OCI-LY3 (cell line): ENCODE measurements around the gene FFAR1.

Source experiments
- H2AFZ ChIP-seq: fragments of 200-600, 300-600 bp; shearing (Covaris generic); 2 replicates; pipeline ENCODE4 v1.6.0; 2014; ENCODE audit warnings: antibody characterized with exemption, low read depth, low read length
- H3K27ac ChIP-seq: fragments of 200-600, 300-600 bp; sonication (generic); 2 replicates; pipeline ENCODE4 v1.5.1; 2014; ENCODE audit warnings: mild to moderate bottlenecking, low read length, moderate library complexity, mixed read lengths
- H3K27me3 ChIP-seq: fragments of 200-600, 300-600 bp; sonication (generic); 2 replicates; pipeline ENCODE4 v1.6.1; 2014; ENCODE audit warnings: low read depth, low read length, mixed read lengths
- H3K36me3 ChIP-seq: fragments of 200-600, 300-600 bp; sonication (generic); replicated peaks from 2 replicates; pipeline ENCODE3; 2014; ENCODE audit warnings: low read depth, low read length, mixed read lengths
- H3K4me1 ChIP-seq: fragments of 300-600, 200-600 bp; sonication (generic); 2 replicates; pipeline ENCODE4 v1.6.1; 2014; ENCODE audit warnings: low read length, mixed read lengths
- H3K4me2 ChIP-seq: fragments of 200-600, 300-600 bp; sonication (generic); 2 replicates; pipeline ENCODE4 v1.6.1; 2014; ENCODE audit warnings: low read length, mixed read lengths
- H3K4me3 ChIP-seq: fragments of 300-600, 200-600 bp; sonication (generic); 2 replicates; pipeline ENCODE4 v1.5.1; 2014; ENCODE audit warnings: antibody characterized with exemption, mild to moderate bottlenecking, low read length, moderate library complexity
- H3K79me2 ChIP-seq: fragments of 300-600, 200-600 bp; shearing (Covaris generic); 2 replicates; pipeline ENCODE4 v1.6.1; 2014; ENCODE audit warnings: mild to moderate bottlenecking, low read length, mixed read lengths
- H3K9ac ChIP-seq: fragments of 300-600, 200-600 bp; shearing (Covaris generic); 2 replicates; pipeline ENCODE4 v1.6.0; 2014; ENCODE audit warnings: mild to moderate bottlenecking, low read length, moderate library complexity
- H3K9me3 ChIP-seq: fragments of 200-600, 300-600 bp; shearing (Covaris generic); 2 replicates; pipeline ENCODE4 v1.6.1; 2014; ENCODE audit warnings: low read length, mixed read lengths; ENCODE audit not compliant: insufficient read depth
- H4K20me1 ChIP-seq: fragments of 200-600, 300-600 bp; sonication (generic); 2 replicates; pipeline ENCODE4 v1.6.1; 2016; ENCODE audit warnings: low read length, mixed read lengths; ENCODE audit not compliant: insufficient read depth
- CTCF ChIP-seq: fragments of 200-600, 300-600 bp; sonication (generic); IDR thresholded peaks from 2 replicates; pipeline ENCODE4 v1.5.1; 2014; ENCODE audit warnings: antibody characterized with exemption, low read length, low read depth
- EZH2phosphoT487 ChIP-seq: fragments of 200-600 bp; shearing (Covaris generic); IDR thresholded peaks from 2 replicates; pipeline ENCODE4 v1.6.1; 2018; ENCODE audit warnings: antibody characterized with exemption, mixed run types, low read depth

Gene FFAR1

GRCh38 chr19:35332817-35333216, 14.9 kb upstream of the FFAR1 start:
- peak overlapping the region; percentile 49 for H3K9ac ChIP-seq
- H2AFZ ChIP-seq = no peak overlapping the region
- peaks cover 85% of the 10 kb centered on the region for H3K4me1 ChIP-seq
- peak overlapping the region; percentile 65 for H3K4me3 ChIP-seq
- peak overlapping the region; percentile 83 for H3K4me2 ChIP-seq
- peaks cover 72% of the 10 kb centered on the region for H3K36me3 ChIP-seq
- H3K79me2 ChIP-seq = peaks cover 65% of the 10 kb centered on the region
- 0 out of 2 replicates have a peak, but pooled peaks cover 4% of the 10 kb centered on the region for H3K9me3 ChIP-seq
- peak overlapping the region; percentile 80 for H3K27ac ChIP-seq
- 0 out of 2 replicates have a peak, but pooled peaks have one; percentile 4 for TF ChIP-seq CTCF
- TF ChIP-seq EZH2phosphoT487 = no peak
- peaks cover 24% of the 10 kb centered on the region for H4K20me1 ChIP-seq
- H3K27me3 ChIP-seq = no peaks in the 10 kb centered on the region

GRCh38 chr19:35334144-35334753, 13.5 kb upstream of the FFAR1 start:
- Histone ChIP-seq H3K27ac (peak overlapping the region; percentile 80), H3K36me3 (peaks cover 80% of the 10 kb centered on the region), H3K9ac (peak overlapping the region; percentile 49), H3K79me2 (peaks cover 67% of the 10 kb centered on the region), H3K4me3 (peak overlapping the region; percentile 65), H3K4me2 (peak overlapping the region; percentile 83), H3K27me3 (no peaks in the 10 kb centered on the region), H3K9me3 (0 out of 2 replicates have a peak, but pooled peaks cover 4% of the 10 kb centered on the region), H3K4me1 (peaks cover 77% of the 10 kb centered on the region), H2AFZ (no peak overlapping the region), H4K20me1 (peaks cover 24% of the 10 kb centered on the region)
- TF ChIP-seq CTCF (no peak), EZH2phosphoT487 (no peak)

- Histone ChIP-seq H3K4me3 (no peak overlapping the region), H3K27me3 (no peaks in the 10 kb centered on the region), H3K9ac (no peak overlapping the region), H3K4me2 (no peak overlapping the region), H2AFZ (no peak overlapping the region), H3K4me1 (peaks cover 60% of the 10 kb centered on the region), H3K27ac (no peak overlapping the region), H4K20me1 (peaks cover 24% of the 10 kb centered on the region), H3K36me3 (peaks cover 81% of the 10 kb centered on the region), H3K79me2 (peaks cover 46% of the 10 kb centered on the region), H3K9me3 (0 out of 2 replicates have a peak, but pooled peaks cover under 1% of the 10 kb centered on the region)
- TF ChIP-seq EZH2phosphoT487 (no peak), CTCF (no peak)
Measured at GRCh38 chr19:35336166-35336955, 11.3 kb upstream of the FFAR1 start.
